CD14-positive monocyte (primary cell): ENCODE measurements around the gene FERD3L. TPM values are rescaled to one million over a fixed set of nuclear protein-coding genes. Genes with fewer than 3 reads are reported as not detected.

ENCODE experiments used
- DNase-seq, 3 donors: peaks; one replicate each; pipeline ENCODE4 v3.0.0-alpha.2; 2011 to 2022
- H2AFZ ChIP-seq: 2 replicates; pipeline ENCODE4 v1.6.0; 2012; ENCODE audit warnings: mild to moderate bottlenecking, low read depth, low read length, inconsistent platforms; ENCODE audit not compliant: insufficient read depth, poor library complexity, severe bottlenecking
- H3K27ac ChIP-seq, 2 donors: 1 replicate in 1 of 2; 2 replicates in 1 of 2; pipeline ENCODE4 v1.5.1; 2012 to 2013; ENCODE audit warnings: low read length in 2 of 2, control low read depth in 1 of 2, inconsistent platforms in 1 of 2, low read depth in 1 of 2, mild to moderate bottlenecking in 1 of 2
- H3K27me3 ChIP-seq, 2 donors: one replicate each; pipeline versions ENCODE4 v1.6.0 to v1.6.1; 2011 to 2013; ENCODE audit warnings: low read length in 2 of 2; ENCODE audit not compliant: control insufficient read depth in 2 of 2, insufficient read depth in 2 of 2
- H3K36me3 ChIP-seq, 2 donors: replicated peaks in 1 of 2; 1 replicate in 1 of 2; 2 replicates in 1 of 2; pipeline versions ENCODE4 v1.5.1 to v1.6.1; 2012 to 2013; ENCODE audit warnings: low read length in 2 of 2, control low read depth in 1 of 2, inconsistent platforms in 1 of 2, mild to moderate bottlenecking in 1 of 2; ENCODE audit not compliant: insufficient read depth in 2 of 2, control insufficient read depth in 1 of 2
- H3K4me1 ChIP-seq, 2 donors: 1 replicate in 1 of 2; 2 replicates in 1 of 2; pipeline versions ENCODE4 v1.5.1 to v1.6.1; 2012 to 2013; ENCODE audit warnings: low read length in 2 of 2, control low read depth in 1 of 2, inconsistent platforms in 1 of 2, mild to moderate bottlenecking in 1 of 2, moderate library complexity in 1 of 2; ENCODE audit not compliant: insufficient read depth in 2 of 2, control insufficient read depth in 1 of 2
- H3K4me2 ChIP-seq: replicated peaks from 2 replicates; pipeline ENCODE3; 2012; ENCODE audit warnings: low read length, moderate library complexity, mild to moderate bottlenecking; ENCODE audit not compliant: poor library complexity, severe bottlenecking; ENCODE audit errors: extremely low read depth
- H3K4me3 ChIP-seq, 3 experiments: fragments of 200-600 bp in 1 of 3; sonication (generic) in 1 of 3; replicated peaks in 1 of 3; 1 replicate in 2 of 3; 2 replicates in 1 of 3; pipeline ENCODE4 v1.5.1; 2011 to 2013; ENCODE audit warnings: low read length in 3 of 3, mild to moderate bottlenecking in 3 of 3, control low read depth in 2 of 3, low read depth in 2 of 3, inconsistent platforms in 1 of 3, moderate library complexity in 1 of 3
- H3K79me2 ChIP-seq: 2 replicates; pipeline ENCODE4 v1.6.0; 2012; ENCODE audit warnings: mild to moderate bottlenecking, control low read depth, inconsistent platforms, low read length, moderate library complexity; ENCODE audit not compliant: insufficient read depth
- H3K9ac ChIP-seq: 2 replicates; pipeline ENCODE4 v1.6.0; 2017; ENCODE audit warnings: low read length, mild to moderate bottlenecking; ENCODE audit not compliant: insufficient read depth, poor library complexity, severe bottlenecking
- H3K9me3 ChIP-seq, 2 donors: replicated peaks in 1 of 2; 1 replicate in 1 of 2; 2 replicates in 1 of 2; pipeline versions ENCODE4 v1.5.1 to v1.6.1; 2012 to 2013; ENCODE audit warnings: low read length in 2 of 2, control low read depth in 1 of 2; ENCODE audit not compliant: control insufficient read depth in 1 of 2, insufficient read depth in 1 of 2
- H4K20me1 ChIP-seq: 2 replicates; pipeline ENCODE4 v1.6.0; 2012; ENCODE audit warnings: mild to moderate bottlenecking, low read length, control low read depth, moderate library complexity; ENCODE audit not compliant: insufficient read depth
- H3K27ac Mint-ChIP-seq, 7 donors: one replicate each; pipeline ENCODE4 v1.8.0; 2020; ENCODE audit warnings: mild to moderate bottlenecking in 7 of 7, mixed read lengths in 7 of 7, moderate library complexity in 6 of 7, inconsistent platforms in 2 of 7
- H3K27me3 Mint-ChIP-seq, 3 donors: one replicate each; pipeline ENCODE4 v1.8.0; 2021 to 2022; ENCODE audit warnings: low read depth in 3 of 3, mild to moderate bottlenecking in 3 of 3, mixed read lengths in 3 of 3, moderate library complexity in 3 of 3, inconsistent platforms in 1 of 3
- H3K36me3 Mint-ChIP-seq, 2 donors: one replicate each; pipeline ENCODE4 v1.8.0; 2020; ENCODE audit warnings: mixed read lengths in 2 of 2, inconsistent platforms in 1 of 2, mild to moderate bottlenecking in 1 of 2
- H3K4me1 Mint-ChIP-seq: one replicate; pipeline ENCODE4 v1.8.0; 2020; ENCODE audit warnings: mild to moderate bottlenecking, mixed read lengths
- H3K4me3 Mint-ChIP-seq, 2 donors: one replicate each; pipeline ENCODE4 v1.8.0; 2020; ENCODE audit warnings: mild to moderate bottlenecking in 2 of 2, mixed read lengths in 2 of 2, moderate library complexity in 1 of 2
- H3K9me3 Mint-ChIP-seq, 7 donors: one replicate each; pipeline ENCODE4 v1.8.0; 2020 to 2022; ENCODE audit warnings: mixed read lengths in 7 of 7, mild to moderate bottlenecking in 6 of 7, moderate library complexity in 6 of 7, inconsistent platforms in 2 of 7
- WGBS: methylation state at CpG from one replicate; pipeline ENCODE4 v1.1.5; 2013; ENCODE audit warnings: missing lambda C conversion rate; ENCODE audit not compliant: insufficient coverage; 5-methylcytosine and 5-hydroxymethylcytosine counted together
- intact Hi-C, 2 donors: fragments of 100-400 bp; cut with micrococcal nuclease; formaldehyde crosslinking; loops; one replicate each; pipeline versions ENCODE4 v1.15.0 to v1.15.1; 2023
- polyA plus RNA-seq, 3 donors: library from polyadenylated mRNA; depleted of rRNA in 1 of 3; unstranded in 2 of 3; stranded (reverse) in 1 of 3; fragments of 300-500 nt in 2 of 3; fragments of >200 nt in 1 of 3; fragmentation: Illumina TruSeq in 2 of 3; gene quantifications; 1 replicate in 2 of 3; 2 replicates in 1 of 3; pipeline ENCODE4 v1.2.3, GENCODE V29; 2012 to 2021
- TF ChIP-seq, protein P1 (sequence below): fragments of 200-600 bp; IDR thresholded peaks from one replicate; pipeline ENCODE4 v1.8.0; 2022; ENCODE audit warnings: antibody characterized with exemption, mild to moderate bottlenecking

Gene FERD3L
- polyA plus RNA-seq, 3 donors = not detected

DNA sequence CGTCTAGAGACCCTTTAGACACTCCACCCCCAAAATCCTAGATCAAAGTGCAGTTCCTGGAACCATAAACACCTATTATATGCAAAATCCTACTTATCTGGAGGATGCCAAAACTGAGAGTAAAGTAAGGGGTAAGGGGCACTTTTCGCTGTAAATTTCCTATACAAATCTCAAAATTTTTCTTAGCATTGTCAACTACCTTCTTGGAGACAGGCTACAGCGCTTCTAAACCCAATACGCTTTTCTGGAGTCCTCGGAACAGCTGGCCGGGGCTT lies 38.2 kb downstream of the FERD3L start:
- intact Hi-C loops = no loop called here
- H3K9me3 ChIP-seq = peaks cover 9 to 57% of the 10 kb centered on the region in 2 donors
- 8% methylated on average over 5 of the region's 6 CpGs for WGBS

DNA sequence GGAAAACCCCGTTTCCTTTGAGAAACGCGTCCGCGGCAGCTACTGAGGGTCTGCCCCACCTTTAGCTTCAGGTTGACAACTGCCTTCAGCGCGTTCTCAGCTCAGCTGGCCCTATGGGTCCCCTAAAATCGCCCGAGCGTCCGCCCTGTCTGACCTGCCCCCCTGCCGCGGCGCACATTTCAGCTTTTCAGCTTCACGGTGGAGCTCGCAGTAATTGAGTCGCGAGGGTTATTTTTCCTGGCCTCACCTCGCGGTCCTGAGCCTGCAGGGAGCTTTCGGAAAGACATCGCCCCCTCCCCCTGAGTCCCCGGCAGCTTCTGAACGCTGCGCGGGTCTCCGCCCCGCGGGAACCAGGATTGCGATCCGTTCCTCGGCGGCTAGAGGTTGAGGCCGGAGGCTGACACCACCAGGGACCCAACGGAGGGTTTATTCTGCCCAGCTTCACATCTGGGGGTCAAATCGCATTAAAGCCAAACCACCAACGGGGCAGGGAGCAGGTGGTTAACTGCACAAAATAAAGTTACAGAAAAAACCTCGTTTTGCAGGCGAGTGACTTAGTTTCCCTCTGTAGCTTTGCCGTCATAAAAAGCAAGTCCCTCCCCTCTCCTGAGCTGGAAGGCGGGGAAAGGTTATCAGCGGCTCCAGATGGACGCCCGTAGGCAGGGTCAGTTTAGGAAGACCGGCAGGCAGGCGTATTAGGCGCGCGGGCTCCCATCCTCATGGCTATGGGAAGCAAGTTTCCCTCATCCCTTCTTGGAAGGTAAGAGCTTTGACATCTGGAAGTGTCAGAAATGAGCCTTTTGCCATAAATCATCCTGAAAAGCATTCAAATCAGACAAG lies 38.8 kb downstream of the FERD3L start:
- peak overlapping the region; percentile 8 for H2AFZ ChIP-seq
- no peak overlapping the region for H3K27ac ChIP-seq
- peaks cover 22 to 24% of the 10 kb centered on the region in 2 donors for H3K4me1 ChIP-seq
- H3K36me3 ChIP-seq = no peaks in the 10 kb centered on the region
- H3K4me2 ChIP-seq = peak overlapping the region; percentile 14
- no peak overlapping the region for H3K27ac Mint-ChIP-seq
- peaks cover 9 to 52% of the 10 kb centered on the region in 2 donors for H3K9me3 ChIP-seq
- peaks cover 41% of the 10 kb centered on the region for H3K4me1 Mint-ChIP-seq
- H3K36me3 Mint-ChIP-seq = peaks cover 3 to 10% of the 10 kb centered on the region in 2 donors
- peak overlapping the region in 1 of 2 donors; percentile 99 for H3K4me3 Mint-ChIP-seq
- H3K9me3 Mint-ChIP-seq = peaks cover 0 to 56% (median 37%) of the 10 kb centered on the region in 7 donors
- DNase-seq = no peak
- H3K27me3 ChIP-seq = peaks cover 93 to 99% of the 10 kb centered on the region in 2 donors
- WGBS = 6% methylated on average over 48 of the region's 49 CpGs
- peak overlapping the region in 1 of 3 experiments; percentile 73 for H3K4me3 ChIP-seq
- intact Hi-C loops = no loop called here
- H3K79me2 ChIP-seq = no peaks in the 10 kb centered on the region
- no peak overlapping the region for H3K9ac ChIP-seq
- no peaks in the 10 kb centered on the region for H4K20me1 ChIP-seq
- TF ChIP-seq, protein P1, sequence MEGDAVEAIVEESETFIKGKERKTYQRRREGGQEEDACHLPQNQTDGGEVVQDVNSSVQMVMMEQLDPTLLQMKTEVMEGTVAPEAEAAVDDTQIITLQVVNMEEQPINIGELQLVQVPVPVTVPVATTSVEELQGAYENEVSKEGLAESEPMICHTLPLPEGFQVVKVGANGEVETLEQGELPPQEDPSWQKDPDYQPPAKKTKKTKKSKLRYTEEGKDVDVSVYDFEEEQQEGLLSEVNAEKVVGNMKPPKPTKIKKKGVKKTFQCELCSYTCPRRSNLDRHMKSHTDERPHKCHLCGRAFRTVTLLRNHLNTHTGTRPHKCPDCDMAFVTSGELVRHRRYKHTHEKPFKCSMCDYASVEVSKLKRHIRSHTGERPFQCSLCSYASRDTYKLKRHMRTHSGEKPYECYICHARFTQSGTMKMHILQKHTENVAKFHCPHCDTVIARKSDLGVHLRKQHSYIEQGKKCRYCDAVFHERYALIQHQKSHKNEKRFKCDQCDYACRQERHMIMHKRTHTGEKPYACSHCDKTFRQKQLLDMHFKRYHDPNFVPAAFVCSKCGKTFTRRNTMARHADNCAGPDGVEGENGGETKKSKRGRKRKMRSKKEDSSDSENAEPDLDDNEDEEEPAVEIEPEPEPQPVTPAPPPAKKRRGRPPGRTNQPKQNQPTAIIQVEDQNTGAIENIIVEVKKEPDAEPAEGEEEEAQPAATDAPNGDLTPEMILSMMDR = no peak
- peaks cover 81 to 95% (median 91%) of the 10 kb centered on the region in 3 donors for H3K27me3 Mint-ChIP-seq

More for the DNA sequence above, 38.2 kb downstream of the FERD3L start:
- Histone ChIP-seq H3K4me3 (peak overlapping the region in 1 of 3 experiments; percentile 73), H3K27me3 (peaks cover 93 to 99% of the 10 kb centered on the region in 2 donors), H3K79me2 (no peaks in the 10 kb centered on the region), H3K36me3 (no peaks in the 10 kb centered on the region), H3K27ac (no peak overlapping the region), H4K20me1 (no peaks in the 10 kb centered on the region), H3K4me2 (peak overlapping the region; percentile 74), H3K9ac (no peak overlapping the region), H2AFZ (peak overlapping the region; percentile 8), H3K4me1 (peaks cover 23 to 24% of the 10 kb centered on the region in 2 donors)
- Mint-ChIP-seq H3K27ac (no peak overlapping the region), H3K4me1 (peaks cover 45% of the 10 kb centered on the region), H3K36me3 (peaks cover 3 to 10% of the 10 kb centered on the region in 2 donors), H3K9me3 (peaks cover 0 to 56% (median 40%) of the 10 kb centered on the region in 7 donors), H3K27me3 (peaks cover 87 to 95% (median 92%) of the 10 kb centered on the region in 3 donors), H3K4me3 (peak overlapping the region; percentile 75 to 99)
- TF ChIP-seq, protein P1 = no peak
- DNase-seq = no peak
